Measurements from ENCODE around the gene CBX2. TPM values are rescaled to one million over a fixed set of nuclear protein-coding genes. Genes with fewer than 3 reads are reported as not detected.
A peak's percentile ranks its signal among the peaks of the same experiment; 100 is the strongest.

CBX2 gene
- total RNA-seq, 6 experiments from 2014 or later: 0.75 to 2.0 (median 1.4) TPM

DNA sequence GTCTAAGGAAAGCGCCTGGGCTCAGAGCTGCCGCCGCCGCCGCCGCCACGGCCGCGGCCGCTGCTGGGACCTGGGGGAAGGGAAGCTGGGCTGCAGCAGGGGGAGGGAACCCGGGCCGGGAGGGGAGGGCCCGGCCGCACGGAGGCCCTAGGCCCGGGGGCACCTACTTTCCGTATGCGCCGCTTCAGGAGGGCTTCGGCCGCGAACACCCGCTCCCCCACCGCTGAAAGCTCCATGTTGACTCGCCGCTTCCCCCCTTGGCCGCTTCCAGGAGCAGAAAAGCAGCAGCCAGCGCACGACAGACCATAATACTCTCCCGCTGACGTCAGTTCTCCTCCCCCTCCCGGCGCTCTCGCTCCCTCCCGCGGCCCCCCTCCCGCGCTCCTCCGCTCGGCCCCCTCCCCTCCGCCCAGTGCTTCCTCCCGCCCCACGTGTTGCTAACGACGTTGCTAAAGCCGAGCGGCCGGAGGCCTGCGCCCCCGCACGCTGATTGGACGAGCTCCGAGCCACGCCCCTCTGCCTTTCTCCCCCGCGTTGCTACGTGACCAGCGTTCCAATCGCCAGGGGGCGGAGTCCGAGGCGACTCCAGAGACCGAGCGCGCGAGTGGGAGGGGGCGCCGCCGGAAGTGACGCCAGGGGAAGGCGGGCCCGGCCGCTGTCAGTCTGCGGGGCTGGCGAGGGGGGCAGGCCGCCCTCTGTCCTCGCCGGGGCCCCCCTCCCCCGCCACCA, 19.0 kb downstream of the CBX2 start, which contains the start of gene CBX8:
Gene CBX8 (minus strand): TSS at position 315 of the 729 bp plus-strand sequence. CDS start 79 bp downstream, at position 236.
- Mint-ChIP-seq H3K4me3 (peak within 1 kb of the TSS; percentile 91), H3K4me1 (ENCODE audit: low read depth) (peaks cover 38% of the 10 kb centered on the region), H3K27ac (peak within 1 kb of the TSS; percentile 86), H3K9me3 (no peaks in the 10 kb centered on the region), H3K36me3 (ENCODE audit: low read depth) (peaks cover 4% of the 10 kb centered on the region; the same call in 1 of the 2 replicates), H3K27me3 (ENCODE audit: insufficient read depth) (peaks cover 41% of the 10 kb centered on the region)
- peak; percentile 99 for DNase-seq
- TF ChIP-seq, protein P1, sequence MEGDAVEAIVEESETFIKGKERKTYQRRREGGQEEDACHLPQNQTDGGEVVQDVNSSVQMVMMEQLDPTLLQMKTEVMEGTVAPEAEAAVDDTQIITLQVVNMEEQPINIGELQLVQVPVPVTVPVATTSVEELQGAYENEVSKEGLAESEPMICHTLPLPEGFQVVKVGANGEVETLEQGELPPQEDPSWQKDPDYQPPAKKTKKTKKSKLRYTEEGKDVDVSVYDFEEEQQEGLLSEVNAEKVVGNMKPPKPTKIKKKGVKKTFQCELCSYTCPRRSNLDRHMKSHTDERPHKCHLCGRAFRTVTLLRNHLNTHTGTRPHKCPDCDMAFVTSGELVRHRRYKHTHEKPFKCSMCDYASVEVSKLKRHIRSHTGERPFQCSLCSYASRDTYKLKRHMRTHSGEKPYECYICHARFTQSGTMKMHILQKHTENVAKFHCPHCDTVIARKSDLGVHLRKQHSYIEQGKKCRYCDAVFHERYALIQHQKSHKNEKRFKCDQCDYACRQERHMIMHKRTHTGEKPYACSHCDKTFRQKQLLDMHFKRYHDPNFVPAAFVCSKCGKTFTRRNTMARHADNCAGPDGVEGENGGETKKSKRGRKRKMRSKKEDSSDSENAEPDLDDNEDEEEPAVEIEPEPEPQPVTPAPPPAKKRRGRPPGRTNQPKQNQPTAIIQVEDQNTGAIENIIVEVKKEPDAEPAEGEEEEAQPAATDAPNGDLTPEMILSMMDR (IDR thresholded peaks at IDR 0.05): peak; percentile 68

GRCh38 chr17:79797492-79798298, 19.7 kb downstream of the CBX2 start:
- DNase-seq: no peak
- H3K27ac Mint-ChIP-seq: no peak overlapping the region
- H3K36me3 Mint-ChIP-seq (ENCODE audit: low read depth): peaks cover 4% of the 10 kb centered on the region; the same call in 1 of the 2 replicates
- TF ChIP-seq, protein P1 (IDR thresholded peaks at IDR 0.05): 0 out of 2 replicates have a peak, but pooled peaks have one; percentile 1
- H3K4me1 Mint-ChIP-seq (ENCODE audit: low read depth): peaks cover 31% of the 10 kb centered on the region
- no peaks in the 10 kb centered on the region for H3K9me3 Mint-ChIP-seq
- H3K4me3 Mint-ChIP-seq: peak overlapping the region; percentile 91; the same call in 1 of the 2 replicates
- peaks cover 40% of the 10 kb centered on the region for H3K27me3 Mint-ChIP-seq (ENCODE audit: insufficient read depth)

- H3K27me3 Mint-ChIP-seq (ENCODE audit: insufficient read depth): peaks cover 48% of the 10 kb centered on the region
- peaks cover 4% of the 10 kb centered on the region; the same call in 1 of the 2 replicates for H3K36me3 Mint-ChIP-seq (ENCODE audit: low read depth)
- no peaks in the 10 kb centered on the region for H3K9me3 Mint-ChIP-seq
- no peak overlapping the region; the same call in 1 of the 2 replicates for H3K27ac Mint-ChIP-seq
- no peak for DNase-seq
- TF ChIP-seq, protein P1 (IDR thresholded peaks at IDR 0.05): no peak
- H3K4me1 Mint-ChIP-seq (ENCODE audit: low read depth): peaks cover 30% of the 10 kb centered on the region
- peak overlapping the region; percentile 72 for H3K4me3 Mint-ChIP-seq
These were observed 20.6 kb downstream of the CBX2 start for GRCh38 chr17:79798299-79799173.

DNA sequence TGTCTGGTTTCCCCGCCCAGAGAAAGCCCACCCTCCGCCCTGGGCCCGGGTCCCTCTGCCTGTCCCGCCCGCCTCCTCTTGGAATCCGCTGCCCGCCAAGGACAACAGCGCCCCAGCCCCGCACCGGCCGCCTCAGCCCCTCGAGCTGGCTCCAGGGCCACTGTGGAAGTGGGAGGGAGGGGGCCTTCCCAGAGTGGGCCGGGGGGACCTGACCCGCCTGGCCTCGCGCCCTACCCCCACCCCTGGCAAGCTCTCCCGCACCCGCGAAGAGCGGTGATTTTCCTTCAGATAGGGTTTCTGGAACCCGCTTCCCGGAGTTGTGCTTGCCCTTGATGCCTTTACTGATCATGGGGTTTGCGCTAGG, 21.2 kb downstream of the CBX2 start:
- Mint-ChIP-seq H3K27me3 (ENCODE audit: insufficient read depth) (peaks cover 50% of the 10 kb centered on the region), H3K27ac (no peak overlapping the region)

More for the DNA sequence above, 21.2 kb downstream of the CBX2 start:
- Mint-ChIP-seq H3K9me3 (no peaks in the 10 kb centered on the region), H3K4me1 (ENCODE audit: low read depth) (peaks cover 25% of the 10 kb centered on the region), H3K36me3 (ENCODE audit: low read depth) (peaks cover 4% of the 10 kb centered on the region; the same call in 1 of the 2 replicates), H3K4me3 (peak overlapping the region; percentile 6; the same call in 1 of the 2 replicates)
- no peak for DNase-seq
- TF ChIP-seq, protein P1 (IDR thresholded peaks at IDR 0.05): no peak

All from HFFc6 (cell line).